GM23338 (cell line): ENCODE measurements around the gene SULT1C2. TPM values are rescaled to one million over a fixed set of nuclear protein-coding genes. Genes with fewer than 3 reads are reported as not detected.

Experiments
- ATAC-seq: fragments of 200-7000 bp; cut with Tn5 transposase; 3 replicates; pipeline ENCODE4 v1.9.1; 2020
- DNase-seq: peaks from one replicate; pipeline ENCODE4 v3.0.0-alpha.2; 2015; ENCODE audit warnings: low spot score
- H2AFZ ChIP-seq: fragments of 200-600 bp; sonication (generic); 2 replicates; pipeline ENCODE4 v1.8.0; 2016; ENCODE audit warnings: antibody characterized with exemption, mild to moderate bottlenecking, moderate library complexity
- H3F3A ChIP-seq: fragments of 200-600 bp; sonication (generic); replicated peaks from 2 replicates; pipeline ENCODE4 v1.8.0; 2017; ENCODE audit warnings: antibody characterized with exemption, mixed run types, low read depth
- H3K27ac ChIP-seq: fragments of 200-600 bp; sonication (generic); 2 replicates; pipeline ENCODE4 v1.6.1; 2016; ENCODE audit warnings: low read depth
- H3K27me3 ChIP-seq: fragments of 200-600 bp; sonication (generic); 2 replicates; pipeline ENCODE4 v1.8.0; 2016; ENCODE audit warnings: mild to moderate bottlenecking, mixed run types, moderate library complexity; ENCODE audit not compliant: insufficient read depth
- H3K36me3 ChIP-seq: fragments of 200-600 bp; sonication (generic); 2 replicates; pipeline ENCODE4 v1.8.0; 2016; ENCODE audit warnings: mild to moderate bottlenecking; ENCODE audit not compliant: insufficient read depth
- H3K4me1 ChIP-seq: fragments of 200-600 bp; sonication (generic); 2 replicates; pipeline ENCODE4 v1.8.0; 2016; ENCODE audit warnings: mild to moderate bottlenecking, moderate library complexity; ENCODE audit not compliant: insufficient read depth
- H3K4me2 ChIP-seq: fragments of 200-600 bp; sonication (generic); 2 replicates; pipeline ENCODE4 v1.7.1; 2017; ENCODE audit warnings: mixed run types
- H3K4me3 ChIP-seq: fragments of 200-600 bp; sonication (generic); 2 replicates; pipeline ENCODE4 v1.6.1; 2016; ENCODE audit warnings: mixed run types
- H3K79me2 ChIP-seq: fragments of 200-600 bp; sonication (generic); replicated peaks from 2 replicates; pipeline ENCODE4 v1.8.0; 2017; ENCODE audit warnings: mild to moderate bottlenecking; ENCODE audit not compliant: insufficient read depth
- H3K9me2 ChIP-seq: fragments of 200-600 bp; sonication (generic); 2 replicates; pipeline ENCODE4 v1.8.0; 2017; ENCODE audit not compliant: insufficient read depth
- H4K20me1 ChIP-seq: fragments of 200-600 bp; sonication (generic); replicated peaks from 2 replicates; pipeline ENCODE4 v1.8.0; 2017; ENCODE audit warnings: mild to moderate bottlenecking; ENCODE audit not compliant: insufficient read depth
- H3K27ac Mint-ChIP-seq: 2 replicates; pipeline ENCODE4 v1.8.0; 2020; ENCODE audit warnings: inconsistent platforms, mild to moderate bottlenecking, moderate library complexity, mixed read lengths
- H3K27me3 Mint-ChIP-seq: 3 replicates; pipeline ENCODE4 v1.8.0; 2022; ENCODE audit warnings: low read depth, mild to moderate bottlenecking, moderate library complexity, mixed read lengths, inconsistent platforms; ENCODE audit not compliant: insufficient read depth, poor library complexity
- H3K36me3 Mint-ChIP-seq: 3 replicates; pipeline ENCODE4 v1.8.0; 2021; ENCODE audit warnings: low read depth, mild to moderate bottlenecking, inconsistent platforms, moderate library complexity, mixed read lengths
- H3K4me1 Mint-ChIP-seq: 3 replicates; pipeline ENCODE4 v1.8.0; 2020; ENCODE audit warnings: mild to moderate bottlenecking, inconsistent platforms, mixed read lengths
- H3K4me3 Mint-ChIP-seq: 3 replicates; pipeline ENCODE4 v1.8.0; 2021; ENCODE audit warnings: moderate library complexity, mild to moderate bottlenecking, inconsistent platforms, mixed read lengths
- H3K9me3 Mint-ChIP-seq: 3 replicates; pipeline ENCODE4 v1.8.0; 2020; ENCODE audit warnings: moderate library complexity, mild to moderate bottlenecking, inconsistent platforms, mixed read lengths
- CREB1 ChIP-seq: fragments of 250-450 bp; sonication (Bioruptor Pico); IDR thresholded peaks from 2 replicates; pipeline ENCODE4 v1.5.0; 2020; ENCODE audit warnings: low read depth, mild to moderate bottlenecking, moderate library complexity
- ETS1 ChIP-seq: IDR thresholded peaks from 2 replicates; pipeline ENCODE4 v1.6.1; 2016; ENCODE audit warnings: antibody characterized with exemption
- EZH2 ChIP-seq: fragments of 200-600 bp; sonication (generic); IDR thresholded peaks from one replicate; pipeline ENCODE4 v1.8.0; 2017; ENCODE audit warnings: antibody characterized with exemption, mild to moderate bottlenecking, low read depth; ENCODE audit not compliant: unreplicated experiment
- EZH2phosphoT487 ChIP-seq: fragments of 200-600 bp; sonication (generic); IDR thresholded peaks from one replicate; pipeline ENCODE4 v1.8.1; 2018; ENCODE audit warnings: antibody characterized with exemption; ENCODE audit not compliant: unreplicated experiment
- JUNB ChIP-seq: IDR thresholded peaks from one replicate; pipeline ENCODE4 v1.6.1; 2016; ENCODE audit warnings: antibody characterized with exemption; ENCODE audit not compliant: unreplicated experiment
- NANOG ChIP-seq: IDR thresholded peaks from 2 replicates; pipeline ENCODE4 v1.6.1; 2016; ENCODE audit warnings: antibody characterized with exemption, borderline replicate concordance
- POLR2AphosphoS5 ChIP-seq: IDR thresholded peaks from 2 replicates; pipeline ENCODE4 v1.6.1; 2016; ENCODE audit warnings: antibody characterized with exemption, low read depth
- REST ChIP-seq: IDR thresholded peaks from one replicate; pipeline ENCODE4 v1.6.1; 2018; ENCODE audit warnings: antibody characterized with exemption; ENCODE audit not compliant: unreplicated experiment
- STAT1 ChIP-seq: IDR thresholded peaks from one replicate; pipeline ENCODE4 v1.6.1; 2016; ENCODE audit warnings: antibody characterized with exemption; ENCODE audit not compliant: unreplicated experiment
- ZNF114 ChIP-seq: fragments of 250-450 bp; sonication (Bioruptor Pico); IDR thresholded peaks from 2 replicates; pipeline ENCODE4 v1.5.0; 2020; ENCODE audit warnings: mild to moderate bottlenecking, moderate library complexity
- ZNF331 ChIP-seq: fragments of 250-450 bp; sonication (Bioruptor Pico); IDR thresholded peaks from 2 replicates; pipeline ENCODE4 v1.5.0; 2020; ENCODE audit warnings: low read depth, mild to moderate bottlenecking, moderate library complexity
- ZNF462 ChIP-seq: fragments of 250-450 bp; sonication (Bioruptor Pico); IDR thresholded peaks from 2 replicates; pipeline ENCODE4 v1.5.0; 2020; ENCODE audit warnings: mild to moderate bottlenecking, moderate library complexity
- polyA plus RNA-seq: library from polyadenylated mRNA; unstranded; fragments of >200 nt; fragmentation: Nextera tagmentation; extraction: Ambion mirVana; gene quantifications from 2 replicates; pipeline ENCODE4 v1.2.1, GENCODE V29; 2016
- total RNA-seq: library from RNA; depleted of rRNA; stranded (reverse); fragments of >200 nt; shearing (Covaris generic); gene quantifications from 2 replicates; pipeline ENCODE4 v1.2.3, GENCODE V29; 2014
- TF ChIP-seq, protein P1 (sequence below), 2 experiments: fragments of 200-600 bp in 1 of 2; sonication (generic) in 1 of 2; conservative IDR thresholded peaks; 2 replicates each; pipeline versions ENCODE4 v1.5.1 to v1.6.1; 2016 to 2017; ENCODE audit warnings: antibody characterized with exemption in 2 of 2, low read depth in 2 of 2, mild to moderate bottlenecking in 2 of 2, moderate library complexity in 1 of 2

The SULT1C2 gene
- total and polyA plus RNA-seq, 2 experiments from 2014 or later = 0.69 to 1.9 TPM

- H3K9me2 ChIP-seq = peaks cover 5% of the 10 kb centered on the region; the same call in 1 of the 2 replicates
- no peak overlapping the region for H3K27ac ChIP-seq
- H3K4me1 ChIP-seq = no peaks in the 10 kb centered on the region
- Mint-ChIP-seq H3K36me3 (peaks cover 16% of the 10 kb centered on the region; the same call in 2 of the 3 replicates), H3K4me1 (no peaks in the 10 kb centered on the region), H3K9me3 (peaks cover 42% of the 10 kb centered on the region), H3K27ac (no peak overlapping the region), H3K4me3 (no peak overlapping the region), H3K27me3 (no peaks in the 10 kb centered on the region)
- H2AFZ ChIP-seq = no peak overlapping the region
- no peaks in the 10 kb centered on the region for H4K20me1 ChIP-seq
- H3F3A ChIP-seq = no peaks in the 10 kb centered on the region
- H3K36me3 ChIP-seq = no peaks in the 10 kb centered on the region
- TF ChIP-seq ZNF331 (CRISPR knock-in tag) (no peak), STAT1 (no peak), EZH2 (no peak), ETS1 (no peak), ZNF462 (no peak), CREB1 (CRISPR knock-in tag) (no peak), ZNF114 (no peak), REST (no peak), NANOG (no peak), EZH2phosphoT487 (no peak), JUNB (no peak), POLR2AphosphoS5 (no peak)
- TF ChIP-seq, protein P1, sequence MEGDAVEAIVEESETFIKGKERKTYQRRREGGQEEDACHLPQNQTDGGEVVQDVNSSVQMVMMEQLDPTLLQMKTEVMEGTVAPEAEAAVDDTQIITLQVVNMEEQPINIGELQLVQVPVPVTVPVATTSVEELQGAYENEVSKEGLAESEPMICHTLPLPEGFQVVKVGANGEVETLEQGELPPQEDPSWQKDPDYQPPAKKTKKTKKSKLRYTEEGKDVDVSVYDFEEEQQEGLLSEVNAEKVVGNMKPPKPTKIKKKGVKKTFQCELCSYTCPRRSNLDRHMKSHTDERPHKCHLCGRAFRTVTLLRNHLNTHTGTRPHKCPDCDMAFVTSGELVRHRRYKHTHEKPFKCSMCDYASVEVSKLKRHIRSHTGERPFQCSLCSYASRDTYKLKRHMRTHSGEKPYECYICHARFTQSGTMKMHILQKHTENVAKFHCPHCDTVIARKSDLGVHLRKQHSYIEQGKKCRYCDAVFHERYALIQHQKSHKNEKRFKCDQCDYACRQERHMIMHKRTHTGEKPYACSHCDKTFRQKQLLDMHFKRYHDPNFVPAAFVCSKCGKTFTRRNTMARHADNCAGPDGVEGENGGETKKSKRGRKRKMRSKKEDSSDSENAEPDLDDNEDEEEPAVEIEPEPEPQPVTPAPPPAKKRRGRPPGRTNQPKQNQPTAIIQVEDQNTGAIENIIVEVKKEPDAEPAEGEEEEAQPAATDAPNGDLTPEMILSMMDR (conservative IDR thresholded peaks at IDR 0.05; ENCODE audit: low read depth in 2 of 2) = no peak
- no peak overlapping the region for H3K4me2 ChIP-seq
- no peaks in the 10 kb centered on the region for H3K79me2 ChIP-seq
- no peaks in the 10 kb centered on the region for H3K27me3 ChIP-seq
- DNase-seq = no peak
- ATAC-seq = no peak
- no peak overlapping the region for H3K4me3 ChIP-seq
These were observed 43.9 kb upstream of the SULT1C2 start for GRCh38 chr2:108244667-108245414.
